Smooth muscle cell (in vitro differentiated cells): Measurements from ENCODE around the gene NPAS3. TPM values are rescaled to one million over a fixed set of nuclear protein-coding genes. Genes with fewer than 3 reads are reported as not detected.

Experiments
- DNase-seq: peaks from one replicate; lab custom pipeline; 2025; ENCODE audit not compliant: unreplicated experiment; lab: John Stamatoyannopoulos, UW
- H2AFZ ChIP-seq: fragments of 200-600 bp; sonication (generic); 2 replicates; pipeline ENCODE4 v1.6.0; 2016; ENCODE audit warnings: antibody characterized with exemption, low read depth, mild to moderate bottlenecking
- H3F3A ChIP-seq: fragments of 200-600 bp; sonication (generic); 2 replicates; pipeline ENCODE4 v1.6.0; 2017; ENCODE audit warnings: antibody characterized with exemption, low read depth
- H3K27ac ChIP-seq: fragments of 200-600 bp; sonication (generic); 2 replicates; pipeline ENCODE4 v1.5.1; 2016; ENCODE audit warnings: low read depth, mild to moderate bottlenecking
- H3K27me3 ChIP-seq: fragments of 200-600 bp; sonication (generic); 2 replicates; pipeline ENCODE4 v1.6.1; 2016; ENCODE audit warnings: low read depth, mild to moderate bottlenecking
- H3K36me3 ChIP-seq: fragments of 200-600 bp; sonication (generic); 2 replicates; pipeline ENCODE4 v1.5.1; 2016; ENCODE audit warnings: low read depth
- H3K4me1 ChIP-seq: fragments of 200-600 bp; sonication (generic); 2 replicates; pipeline ENCODE4 v1.5.1; 2016; ENCODE audit warnings: low read depth
- H3K4me2 ChIP-seq: fragments of 200-600 bp; sonication (generic); 2 replicates; pipeline ENCODE4 v1.6.0; 2016; ENCODE audit warnings: mild to moderate bottlenecking
- H3K4me3 ChIP-seq: fragments of 200-600 bp; sonication (generic); 2 replicates; pipeline ENCODE4 v1.5.1; 2016; ENCODE audit warnings: mild to moderate bottlenecking
- H3K79me2 ChIP-seq: fragments of 200-600 bp; sonication (generic); 2 replicates; pipeline ENCODE4 v1.6.0; 2016; ENCODE audit warnings: low read depth, mild to moderate bottlenecking
- H3K9ac ChIP-seq: fragments of 200-600 bp; sonication (generic); 2 replicates; pipeline ENCODE4 v1.6.0; 2016; ENCODE audit warnings: low read depth
- H3K9me3 ChIP-seq: fragments of 200-600 bp; sonication (generic); replicated peaks from 2 replicates; pipeline ENCODE4 v1.5.1; 2016; ENCODE audit warnings: low read depth
- H4K20me1 ChIP-seq: fragments of 200-600 bp; sonication (generic); 2 replicates; pipeline ENCODE4 v1.6.0; 2016; ENCODE audit warnings: low read depth
- WGBS: methylation state at CpG from one replicate; pipeline ENCODE4 v1.1.7; 2016; ENCODE audit warnings: low lambda C conversion rate; 5-methylcytosine and 5-hydroxymethylcytosine counted together
- polyA plus RNA-seq: library from polyadenylated mRNA; unstranded; fragments of >200 nt; fragmentation: Nextera tagmentation; extraction: Ambion mirVana; gene quantifications from 2 replicates; pipeline ENCODE4 v1.2.1, GENCODE V29; 2016
- total RNA-seq: library from RNA; depleted of rRNA; stranded (reverse); fragments of >200 nt; gene quantifications from 2 replicates; pipeline ENCODE4 v1.2.3, GENCODE V29; 2014
- TF ChIP-seq, protein P1 (sequence below): fragments of 200-600 bp; sonication (generic); IDR thresholded peaks from 2 replicates; pipeline ENCODE4 v1.5.1; 2017; ENCODE audit warnings: borderline replicate concordance, mild to moderate bottlenecking, antibody characterized with exemption; ENCODE audit not compliant: insufficient read depth, poor library complexity, severe bottlenecking

Gene NPAS3
- total and polyA plus RNA-seq, 2 experiments from 2014 or later = 0.79 to 2.0 TPM

DNA sequence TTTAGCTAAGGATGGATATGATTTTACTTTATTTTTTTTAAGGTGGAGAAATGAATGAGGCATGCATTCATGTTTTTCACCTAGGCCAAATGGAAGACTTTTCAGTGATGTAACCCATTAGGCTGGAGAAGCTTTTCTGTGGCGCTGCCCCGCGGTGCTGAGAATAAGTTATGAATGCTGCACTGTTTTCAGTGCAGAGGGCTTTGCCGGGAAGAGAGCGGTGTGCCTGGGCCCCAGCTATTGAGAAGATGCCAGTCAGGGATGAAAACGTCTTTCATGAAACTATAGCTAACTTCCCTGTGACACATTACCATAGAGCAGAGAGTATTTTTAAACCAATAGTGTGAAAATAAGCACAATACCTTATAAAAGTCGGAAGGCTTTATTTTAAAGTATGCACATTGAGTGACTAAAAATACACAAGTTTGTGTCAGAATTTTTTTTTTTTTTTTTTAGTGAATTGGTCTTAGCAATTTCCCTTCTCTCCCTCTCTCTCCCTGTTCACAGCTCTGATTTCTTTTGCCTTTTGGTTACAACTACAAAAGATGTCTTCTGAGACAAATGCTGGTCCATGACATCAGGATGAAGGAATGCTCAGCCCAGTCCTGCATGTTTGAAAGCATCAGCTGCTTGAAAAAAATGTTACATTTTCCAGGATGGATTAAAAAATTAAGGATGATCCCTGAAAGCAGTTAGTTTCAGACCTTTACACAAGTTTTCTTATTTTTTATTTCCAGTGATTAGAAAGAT, 48.3 kb downstream of the NPAS3 start:
- no peak overlapping the region for H3K4me2 ChIP-seq
- H2AFZ ChIP-seq = no peak overlapping the region
- no peak overlapping the region for H3K9ac ChIP-seq
- no peaks in the 10 kb centered on the region for H3F3A ChIP-seq
- no peak for DNase-seq
- H3K4me1 ChIP-seq = peaks cover 7% of the 10 kb centered on the region
- no peak overlapping the region for H3K4me3 ChIP-seq
- H3K79me2 ChIP-seq = no peaks in the 10 kb centered on the region
- H3K36me3 ChIP-seq = no peaks in the 10 kb centered on the region
- TF ChIP-seq, protein P1, sequence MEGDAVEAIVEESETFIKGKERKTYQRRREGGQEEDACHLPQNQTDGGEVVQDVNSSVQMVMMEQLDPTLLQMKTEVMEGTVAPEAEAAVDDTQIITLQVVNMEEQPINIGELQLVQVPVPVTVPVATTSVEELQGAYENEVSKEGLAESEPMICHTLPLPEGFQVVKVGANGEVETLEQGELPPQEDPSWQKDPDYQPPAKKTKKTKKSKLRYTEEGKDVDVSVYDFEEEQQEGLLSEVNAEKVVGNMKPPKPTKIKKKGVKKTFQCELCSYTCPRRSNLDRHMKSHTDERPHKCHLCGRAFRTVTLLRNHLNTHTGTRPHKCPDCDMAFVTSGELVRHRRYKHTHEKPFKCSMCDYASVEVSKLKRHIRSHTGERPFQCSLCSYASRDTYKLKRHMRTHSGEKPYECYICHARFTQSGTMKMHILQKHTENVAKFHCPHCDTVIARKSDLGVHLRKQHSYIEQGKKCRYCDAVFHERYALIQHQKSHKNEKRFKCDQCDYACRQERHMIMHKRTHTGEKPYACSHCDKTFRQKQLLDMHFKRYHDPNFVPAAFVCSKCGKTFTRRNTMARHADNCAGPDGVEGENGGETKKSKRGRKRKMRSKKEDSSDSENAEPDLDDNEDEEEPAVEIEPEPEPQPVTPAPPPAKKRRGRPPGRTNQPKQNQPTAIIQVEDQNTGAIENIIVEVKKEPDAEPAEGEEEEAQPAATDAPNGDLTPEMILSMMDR = no peak
- H3K27ac ChIP-seq = no peak overlapping the region
- no peaks in the 10 kb centered on the region for H4K20me1 ChIP-seq
- H3K27me3 ChIP-seq = no peaks in the 10 kb centered on the region
- 76% methylated on average over 7 of the region's 7 CpGs for WGBS
- H3K9me3 ChIP-seq = no peaks in the 10 kb centered on the region

DNA sequence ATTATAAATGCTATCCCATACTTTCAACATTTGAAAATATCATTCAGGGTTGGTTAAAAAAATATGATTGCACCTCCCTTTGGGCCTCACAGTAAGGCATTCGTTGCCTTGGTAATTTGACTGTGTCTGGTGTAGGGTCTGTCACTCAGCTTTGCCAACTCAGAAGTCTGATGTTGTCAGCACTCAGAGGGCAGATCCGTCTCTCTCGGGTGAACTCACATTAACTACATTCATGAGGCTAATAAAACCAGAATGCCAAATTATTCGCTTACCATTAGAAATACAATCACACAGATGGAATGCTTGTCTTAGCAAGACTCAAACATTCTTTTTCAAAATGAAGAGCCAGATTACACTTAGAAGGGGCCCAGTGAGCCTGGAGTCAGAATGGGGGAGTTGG, 53.0 kb downstream of the NPAS3 start:
- no peak for DNase-seq

DNA sequence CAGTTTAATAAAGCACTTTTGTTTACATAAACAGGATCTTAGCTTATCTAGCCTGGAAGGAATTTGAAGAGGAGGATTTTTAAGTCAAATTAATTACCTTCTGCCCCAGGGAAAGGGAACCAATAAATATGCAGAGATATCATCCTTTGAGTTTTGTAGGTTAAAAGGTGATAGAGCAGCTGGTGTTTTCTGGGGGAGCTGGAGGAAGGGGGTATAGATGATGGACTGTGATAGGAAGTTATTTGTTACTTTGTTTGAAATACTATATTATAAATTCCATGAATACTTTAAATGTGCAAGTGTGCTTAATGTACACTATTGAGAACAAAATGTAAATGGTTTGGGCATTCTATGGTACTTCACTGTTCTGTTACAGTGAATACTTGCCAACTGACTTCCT, 55.2 kb downstream of the NPAS3 start:
- Histone ChIP-seq H3K27me3 (no peaks in the 10 kb centered on the region), H3K9me3 (no peaks in the 10 kb centered on the region), H3K79me2 (no peaks in the 10 kb centered on the region), H3K27ac (no peak overlapping the region), H3K4me2 (no peak overlapping the region), H3F3A (no peaks in the 10 kb centered on the region), H4K20me1 (no peaks in the 10 kb centered on the region), H3K9ac (no peak overlapping the region), H3K36me3 (no peaks in the 10 kb centered on the region), H3K4me1 (no peaks in the 10 kb centered on the region), H2AFZ (no peak overlapping the region), H3K4me3 (no peak overlapping the region)
- TF ChIP-seq, protein P1 = no peak
- DNase-seq = no peak

More for the DNA sequence above, 53.0 kb downstream of the NPAS3 start:
- Histone ChIP-seq H3K9me3 (no peaks in the 10 kb centered on the region), H3K4me1 (peaks cover 7% of the 10 kb centered on the region), H3K79me2 (no peaks in the 10 kb centered on the region), H4K20me1 (no peaks in the 10 kb centered on the region), H3F3A (no peaks in the 10 kb centered on the region), H3K4me2 (no peak overlapping the region), H3K27me3 (no peaks in the 10 kb centered on the region), H3K27ac (no peak overlapping the region), H3K4me3 (no peak overlapping the region), H3K36me3 (no peaks in the 10 kb centered on the region), H2AFZ (no peak overlapping the region), H3K9ac (no peak overlapping the region)
- TF ChIP-seq, protein P1 = no peak
- 83% methylated on average over 4 of the region's 4 CpGs for WGBS

DNA sequence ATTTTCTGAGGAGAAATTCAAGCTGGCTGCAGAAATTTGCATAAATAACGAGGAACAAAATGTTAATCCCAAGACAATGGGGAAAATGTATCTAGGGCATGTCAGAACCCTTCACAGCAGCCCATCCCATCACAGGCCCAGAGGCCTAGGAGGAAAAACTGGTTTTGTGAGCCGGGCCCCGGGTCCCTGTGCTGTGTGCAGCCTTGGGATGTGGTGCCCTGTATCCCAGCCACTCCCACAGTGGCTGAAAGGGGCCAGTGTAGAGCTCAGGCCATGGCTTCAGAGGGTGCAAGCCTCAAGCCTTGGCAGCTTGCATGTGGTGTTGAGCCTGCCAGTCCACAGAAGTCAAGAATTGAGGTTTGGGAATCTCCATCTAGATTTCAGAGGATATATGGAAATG, 57.7 kb downstream of the NPAS3 start:
- no peaks in the 10 kb centered on the region for H3K79me2 ChIP-seq
- H3K36me3 ChIP-seq = no peaks in the 10 kb centered on the region
- 93% methylated on average over 3 of the region's 3 CpGs for WGBS
- no peaks in the 10 kb centered on the region for H3K4me1 ChIP-seq
- no peak overlapping the region for H3K27ac ChIP-seq
- H4K20me1 ChIP-seq = no peaks in the 10 kb centered on the region
- H3K9me3 ChIP-seq = no peaks in the 10 kb centered on the region
- no peaks in the 10 kb centered on the region for H3K27me3 ChIP-seq
- no peak for DNase-seq
- H3K4me2 ChIP-seq = no peak overlapping the region
- no peak overlapping the region for H2AFZ ChIP-seq
- no peaks in the 10 kb centered on the region for H3F3A ChIP-seq
- no peak overlapping the region for H3K4me3 ChIP-seq
- no peak overlapping the region for H3K9ac ChIP-seq
- TF ChIP-seq, protein P1 = no peak
